Activated CD4-positive, alpha-beta T cell treated with anti-CD3 and anti-CD28 coated beads for 1 hour (primary cell): ENCODE results near the gene AREL1.

Source experiments
- DNase-seq: peaks from one replicate; pipeline ENCODE4 v3.0.0-alpha.2; 2020

Gene AREL1

GRCh38 chr14:74697011-74697410, 15.9 kb downstream of the AREL1 start:
- DNase-seq, result no peak

- DNase-seq, result no peak
These were observed 17.5 kb downstream of the AREL1 start for GRCh38 chr14:74695406-74695805.

- no peak for DNase-seq
These were observed 19.7 kb downstream of the AREL1 start for GRCh38 chr14:74693191-74693590.

GRCh38 chr14:74691456-74691855, 21.4 kb downstream of the AREL1 start:
- no peak for DNase-seq

GRCh38 chr14:74685921-74686678, 26.8 kb downstream of the AREL1 start:
- no peak for DNase-seq

GRCh38 chr14:74685056-74685455, 27.8 kb downstream of the AREL1 start:
- DNase-seq, result no peak

GRCh38 chr14:74684434-74684833, 28.4 kb downstream of the AREL1 start:
- DNase-seq, result no peak

- DNase-seq, result no peak
These were observed 29.5 kb downstream of the AREL1 start for GRCh38 chr14:74683406-74683805.

- DNase-seq, result no peak
These were observed 30.5 kb downstream of the AREL1 start for GRCh38 chr14:74682169-74682952.

- DNase-seq, result no peak
These were observed 37.7 kb downstream of the AREL1 start for GRCh38 chr14:74675219-74675618.

- no peak for DNase-seq
These were observed 39.1 kb downstream of the AREL1 start for GRCh38 chr14:74673768-74674167.

GRCh38 chr14:74671789-74672188, 41.1 kb downstream of the AREL1 start:
- no peak for DNase-seq

- DNase-seq, result no peak
These were observed 42.0 kb downstream of the AREL1 start for GRCh38 chr14:74670726-74671411.

GRCh38 chr14:74669846-74670245, 43.0 kb downstream of the AREL1 start:
- no peak for DNase-seq

- no peak for DNase-seq
These were observed 43.6 kb downstream of the AREL1 start for GRCh38 chr14:74669256-74669655.

GRCh38 chr14:74667758-74668157, 45.1 kb downstream of the AREL1 start:
- no peak for DNase-seq

GRCh38 chr14:74664717-74665116, 48.2 kb downstream of the AREL1 start:
- no peak for DNase-seq

- no peak for DNase-seq
These were observed 49.0 kb downstream of the AREL1 start for GRCh38 chr14:74663884-74664283.

- DNase-seq, result no peak
These were observed 51.0 kb downstream of the AREL1 start for GRCh38 chr14:74661726-74662450.

- no peak for DNase-seq
These were observed 52.0 kb downstream of the AREL1 start for GRCh38 chr14:74660863-74661262.

- no peak for DNase-seq
These were observed 52.7 kb downstream of the AREL1 start for GRCh38 chr14:74660167-74660566.

GRCh38 chr14:74658535-74659131, 54.2 kb downstream of the AREL1 start:
- no peak for DNase-seq

GRCh38 chr14:74656964-74657363, 55.9 kb downstream of the AREL1 start:
- DNase-seq, result no peak
